Duodenal mucosa (tissue), 2 donors: ENCODE data around the gene RSAD1.
"Not testable (repeated sequence)": the region's sequence is repeated elsewhere in the genome, so short reads cannot be mapped to it uniquely, and the experiment has no call there.

ENCODE experiments used
- H3K27ac ChIP-seq: one replicate; pipeline ENCODE4 v1.7.0; 2013; ENCODE audit warnings: low read depth, low read length
- H3K27me3 ChIP-seq, 2 donors: one replicate each; pipeline ENCODE4 v1.7.0; 2013; ENCODE audit warnings: low read length in 2 of 2, control low read depth in 1 of 2; ENCODE audit not compliant: insufficient read depth in 2 of 2, control insufficient read depth in 1 of 2
- H3K36me3 ChIP-seq, 2 donors: one replicate each; pipeline ENCODE4 v1.7.0; 2013; ENCODE audit warnings: low read length in 2 of 2, control low read depth in 1 of 2; ENCODE audit not compliant: insufficient read depth in 2 of 2, control insufficient read depth in 1 of 2
- H3K4me1 ChIP-seq, 2 donors: one replicate each; pipeline ENCODE4 v1.7.0; 2013; ENCODE audit warnings: low read length in 2 of 2, control low read depth in 1 of 2; ENCODE audit not compliant: insufficient read depth in 2 of 2, control insufficient read depth in 1 of 2
- H3K4me3 ChIP-seq, 2 donors: one replicate each; pipeline ENCODE4 v1.7.0; 2013; ENCODE audit warnings: low read length in 2 of 2, low read depth in 1 of 2
- H3K9ac ChIP-seq, 2 donors: one replicate each; pipeline ENCODE4 v1.7.0; 2013; ENCODE audit warnings: low read length in 2 of 2, low read depth in 1 of 2
- H3K9me3 ChIP-seq, 2 donors: one replicate each; pipeline ENCODE4 v1.7.0; 2013; ENCODE audit warnings: low read length in 2 of 2, control low read depth in 1 of 2; ENCODE audit not compliant: control insufficient read depth in 1 of 2

Gene RSAD1

DNA sequence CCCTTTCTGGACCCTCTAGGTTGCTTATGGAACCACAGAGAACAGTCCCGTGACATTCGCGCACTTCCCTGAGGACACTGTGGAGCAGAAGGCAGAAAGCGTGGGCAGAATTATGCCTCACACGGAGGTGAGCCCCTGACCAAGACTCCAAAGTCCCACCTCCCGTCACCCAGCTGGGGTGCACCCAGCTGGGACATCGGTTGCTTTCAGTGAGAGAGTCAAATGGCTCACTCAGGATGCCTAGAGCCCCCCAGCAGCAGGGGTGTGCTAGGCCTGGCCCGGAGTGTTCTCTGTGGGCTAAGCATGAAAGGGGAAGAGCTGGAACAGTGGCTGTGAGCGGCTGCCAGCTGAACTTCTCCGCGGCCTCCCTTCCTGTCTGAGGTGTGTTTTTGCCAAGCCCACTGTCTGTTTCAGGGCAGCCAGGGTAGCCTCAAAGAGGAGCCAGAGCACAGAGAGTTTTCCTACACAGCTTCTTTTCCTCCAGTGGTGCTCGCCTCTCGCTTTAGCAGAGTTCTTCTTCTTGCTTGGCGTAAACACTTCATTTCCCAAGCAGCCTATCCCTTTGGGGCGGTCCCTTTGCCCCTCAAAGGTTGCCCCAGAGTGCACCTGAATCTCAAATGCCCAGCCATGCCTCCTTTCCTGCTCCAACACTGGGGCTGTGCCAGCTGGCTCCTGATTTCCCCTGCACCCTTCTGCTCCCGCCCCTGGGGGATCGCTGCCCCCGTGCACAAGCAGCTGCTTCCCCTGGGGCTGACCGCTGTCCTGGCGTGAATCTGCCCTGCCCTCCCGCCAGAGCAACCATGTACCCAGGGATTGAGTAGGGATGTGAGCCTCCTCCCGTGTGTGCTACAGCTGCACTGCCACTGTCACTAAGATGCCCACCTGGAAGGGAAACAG is 7.4 kb upstream of the RSAD1 start:
- no peak overlapping the region for H3K9ac ChIP-seq
- peaks cover 25 to 29% of the 10 kb centered on the region in 2 donors for H3K4me1 ChIP-seq
- peaks cover 7 to 9% of the 10 kb centered on the region in 2 donors for H3K27me3 ChIP-seq
- H3K4me3 ChIP-seq, result no peak overlapping the region
- H3K9me3 ChIP-seq, result no peaks in the 10 kb centered on the region
- H3K36me3 ChIP-seq, result peaks cover 11 to 25% of the 10 kb centered on the region in 2 donors
- H3K27ac ChIP-seq, result no peak overlapping the region

DNA sequence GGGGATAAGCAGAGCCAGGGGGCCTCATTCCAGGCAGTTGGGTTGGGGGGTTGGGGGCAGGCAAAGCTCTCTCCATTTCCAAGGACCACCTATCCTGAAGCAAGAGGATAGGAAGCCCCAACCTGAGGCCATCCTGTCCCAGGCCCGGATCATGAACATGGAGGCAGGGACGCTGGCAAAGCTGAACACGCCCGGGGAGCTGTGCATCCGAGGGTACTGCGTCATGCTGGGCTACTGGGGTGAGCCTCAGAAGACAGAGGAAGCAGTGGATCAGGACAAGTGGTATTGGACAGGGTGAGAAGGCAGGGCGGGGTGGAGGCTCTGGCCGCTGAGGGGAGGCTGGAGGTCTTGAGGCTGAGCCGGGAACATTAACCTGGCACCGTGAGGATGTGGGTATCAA is 6.4 kb upstream of the RSAD1 start:
- Histone ChIP-seq H3K27ac (no peak overlapping the region), H3K9me3 (no peaks in the 10 kb centered on the region), H3K36me3 (peaks cover 11 to 25% of the 10 kb centered on the region in 2 donors), H3K27me3 (peaks cover 7 to 9% of the 10 kb centered on the region in 2 donors), H3K9ac (no peak overlapping the region), H3K4me3 (no peak overlapping the region), H3K4me1 (peaks cover 18 to 19% of the 10 kb centered on the region in 2 donors)

GRCh38 chr17:50472761-50473161 is 5.9 kb upstream of the RSAD1 start:
- not testable (repeated sequence) for H3K9ac ChIP-seq, H3K9me3 ChIP-seq, H3K27me3 ChIP-seq, H3K4me3 ChIP-seq, H3K27ac ChIP-seq
- peaks cover 11 to 25% of the 10 kb centered on the region in 2 donors for H3K36me3 ChIP-seq
- peaks cover 17 to 19% of the 10 kb centered on the region in 2 donors for H3K4me1 ChIP-seq

DNA sequence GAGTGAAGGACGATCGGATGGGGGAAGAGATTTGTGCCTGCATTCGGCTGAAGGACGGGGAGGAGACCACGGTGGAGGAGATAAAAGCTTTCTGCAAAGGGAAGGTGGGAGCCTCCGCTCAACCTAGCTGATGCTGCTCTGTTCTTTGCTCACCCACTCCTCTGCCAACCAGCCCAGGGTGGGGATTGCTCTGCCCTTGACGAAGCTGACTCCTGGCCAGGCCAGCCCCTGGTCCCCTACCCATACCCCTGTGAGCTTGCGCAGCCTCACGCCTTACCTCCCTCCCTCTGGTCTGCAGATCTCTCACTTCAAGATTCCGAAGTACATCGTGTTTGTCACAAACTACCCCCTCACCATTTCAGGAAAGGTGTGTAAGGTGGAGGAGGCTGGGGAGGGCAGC is 4.8 kb upstream of the RSAD1 start:
- H3K27me3 ChIP-seq, result no peaks in the 10 kb centered on the region
- no peak overlapping the region for H3K9ac ChIP-seq
- H3K4me3 ChIP-seq, result no peak overlapping the region
- no peak overlapping the region for H3K27ac ChIP-seq
- H3K36me3 ChIP-seq, result peaks cover 11 to 25% of the 10 kb centered on the region in 2 donors
- H3K4me1 ChIP-seq, result peaks cover 20 to 24% of the 10 kb centered on the region in 2 donors
- H3K9me3 ChIP-seq, result no peaks in the 10 kb centered on the region

DNA sequence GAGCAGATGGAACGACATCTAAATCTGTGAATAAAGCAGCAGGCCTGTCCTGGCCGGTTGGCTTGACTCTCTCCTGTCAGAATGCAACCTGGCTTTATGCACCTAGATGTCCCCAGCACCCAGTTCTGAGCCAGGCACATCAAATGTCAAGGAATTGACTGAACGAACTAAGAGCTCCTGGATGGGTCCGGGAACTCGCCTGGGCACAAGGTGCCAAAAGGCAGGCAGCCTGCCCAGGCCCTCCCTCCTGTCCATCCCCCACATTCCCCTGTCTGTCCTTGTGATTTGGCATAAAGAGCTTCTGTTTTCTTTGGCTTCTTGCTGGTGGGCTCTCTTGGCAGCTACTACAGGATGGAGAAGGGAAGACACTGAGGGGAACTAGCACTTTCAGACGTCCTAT is 4.1 kb upstream of the RSAD1 start:
- Histone ChIP-seq H3K36me3 (peaks cover 11 to 25% of the 10 kb centered on the region in 2 donors), H3K27ac (no peak overlapping the region), H3K4me3 (no peak overlapping the region), H3K27me3 (no peaks in the 10 kb centered on the region), H3K4me1 (peaks cover 19 to 25% of the 10 kb centered on the region in 2 donors), H3K9me3 (no peaks in the 10 kb centered on the region), H3K9ac (no peak overlapping the region)

DNA sequence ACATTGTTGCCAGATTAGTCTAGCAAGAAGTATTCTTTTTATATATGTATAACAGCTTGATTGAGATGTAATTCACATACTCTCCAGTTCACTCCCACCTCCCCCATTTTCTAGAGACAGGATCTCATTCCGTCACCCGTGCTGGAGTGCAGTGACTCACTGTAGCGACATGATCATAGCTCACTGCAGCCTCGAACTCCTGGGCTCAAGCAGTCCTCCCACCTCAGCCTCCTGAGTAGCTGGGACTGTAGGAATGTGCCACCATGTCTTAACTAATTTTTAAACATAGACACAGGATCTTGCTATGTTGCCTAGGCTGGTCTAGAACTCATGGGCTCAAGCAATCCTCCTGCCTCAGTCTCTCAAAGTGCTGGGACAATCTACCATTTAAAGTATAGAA is 3.3 kb upstream of the RSAD1 start:
- H3K4me3 ChIP-seq, result no peak overlapping the region
- H3K36me3 ChIP-seq, result peaks cover 11 to 25% of the 10 kb centered on the region in 2 donors
- no peak overlapping the region for H3K9ac ChIP-seq
- H3K27me3 ChIP-seq, result no peaks in the 10 kb centered on the region
- H3K27ac ChIP-seq, result no peak overlapping the region
- H3K4me1 ChIP-seq, result peaks cover 20 to 24% of the 10 kb centered on the region in 2 donors
- no peaks in the 10 kb centered on the region for H3K9me3 ChIP-seq

DNA sequence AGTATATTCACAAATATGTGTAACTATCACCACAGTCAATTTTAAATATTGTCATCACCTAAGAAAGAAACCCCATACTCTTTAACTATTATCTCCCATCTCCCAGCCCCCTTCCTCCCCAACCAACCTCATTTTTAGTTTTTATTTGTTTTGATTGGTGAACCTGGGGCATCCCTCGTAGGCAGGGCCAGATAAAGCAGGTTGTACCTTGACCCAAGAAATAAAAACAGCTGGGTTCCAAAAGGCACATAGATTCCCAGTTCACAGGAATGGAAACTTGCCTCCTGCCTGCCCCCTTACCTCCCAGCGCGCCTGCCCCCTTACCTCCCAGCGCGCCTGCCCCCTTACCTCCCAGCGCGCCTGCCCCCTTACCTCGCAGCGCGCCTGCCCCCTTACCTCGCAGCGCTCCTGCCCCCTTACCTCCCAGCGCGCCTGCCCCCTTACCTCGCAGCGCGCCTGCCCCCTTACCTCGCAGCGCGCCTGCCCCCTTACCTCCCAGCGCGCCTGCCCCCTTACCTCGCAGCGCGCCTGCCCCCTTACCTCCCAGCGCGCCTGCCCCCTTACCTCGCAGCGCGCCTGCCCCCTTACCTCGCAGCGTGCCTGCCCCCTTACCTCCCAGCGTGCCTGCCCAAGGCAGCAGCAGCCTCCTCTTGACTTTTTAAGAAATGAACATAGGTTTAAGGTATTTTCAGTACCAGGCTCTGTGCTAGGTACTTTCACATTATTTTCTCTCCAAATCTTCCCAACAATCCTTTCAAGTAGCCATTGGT is 2.7 kb upstream of the RSAD1 start:
- Histone ChIP-seq H3K9ac (peak overlapping the region; percentile 14 to 15), H3K36me3 (peaks cover 9 to 23% of the 10 kb centered on the region in 2 donors), H3K4me1 (peaks cover 19 to 20% of the 10 kb centered on the region in 2 donors), H3K4me3 (peak overlapping the region; percentile 51 to 53)
- not testable (repeated sequence) for H3K27me3 ChIP-seq, H3K27ac ChIP-seq, H3K9me3 ChIP-seq

DNA sequence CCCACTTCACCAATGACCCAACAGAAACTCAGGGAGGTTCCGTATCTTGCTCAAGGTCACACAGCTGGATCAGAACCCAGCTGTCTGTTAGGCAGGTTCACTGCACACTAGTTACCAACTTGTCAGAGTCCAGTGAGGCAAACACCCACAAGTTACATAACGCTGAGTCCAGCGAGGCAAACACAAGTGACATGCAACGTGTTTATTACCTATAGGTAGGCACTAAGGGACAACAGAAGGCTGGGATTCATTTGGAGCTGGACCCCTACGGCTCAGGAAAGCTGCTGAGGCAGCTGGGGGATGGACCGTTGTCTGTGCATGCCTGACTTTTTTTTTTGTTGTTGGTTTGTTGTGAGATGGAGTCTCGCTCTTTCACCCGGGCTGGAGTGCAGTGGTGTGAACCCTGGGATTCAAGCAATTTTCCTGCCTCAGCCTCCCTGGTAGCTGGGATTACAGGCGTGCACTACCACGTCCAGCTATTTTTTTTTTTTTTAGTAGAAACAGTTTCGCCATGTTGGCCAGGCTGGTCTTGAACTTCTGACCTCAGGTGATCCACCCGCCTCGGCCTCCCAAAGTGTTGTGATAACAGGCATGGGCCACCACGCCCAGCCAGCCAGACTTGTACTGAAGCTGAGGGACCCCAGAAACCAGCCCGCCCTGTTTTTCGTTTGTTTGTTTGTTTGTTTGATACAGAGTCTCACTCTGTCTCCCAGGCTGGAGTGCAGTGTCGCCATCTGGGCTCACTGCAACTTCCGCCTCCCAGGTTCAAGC is 1.9 kb upstream of the RSAD1 start:
- H3K27ac ChIP-seq, result no peak overlapping the region
- peak overlapping the region; percentile 14 to 15 for H3K9ac ChIP-seq
- H3K36me3 ChIP-seq, result peaks cover 6 to 16% of the 10 kb centered on the region in 2 donors
- no peaks in the 10 kb centered on the region for H3K9me3 ChIP-seq
- H3K4me3 ChIP-seq, result peak overlapping the region; percentile 51 to 53
- no peaks in the 10 kb centered on the region for H3K27me3 ChIP-seq
- peaks cover 19 to 20% of the 10 kb centered on the region in 2 donors for H3K4me1 ChIP-seq

DNA sequence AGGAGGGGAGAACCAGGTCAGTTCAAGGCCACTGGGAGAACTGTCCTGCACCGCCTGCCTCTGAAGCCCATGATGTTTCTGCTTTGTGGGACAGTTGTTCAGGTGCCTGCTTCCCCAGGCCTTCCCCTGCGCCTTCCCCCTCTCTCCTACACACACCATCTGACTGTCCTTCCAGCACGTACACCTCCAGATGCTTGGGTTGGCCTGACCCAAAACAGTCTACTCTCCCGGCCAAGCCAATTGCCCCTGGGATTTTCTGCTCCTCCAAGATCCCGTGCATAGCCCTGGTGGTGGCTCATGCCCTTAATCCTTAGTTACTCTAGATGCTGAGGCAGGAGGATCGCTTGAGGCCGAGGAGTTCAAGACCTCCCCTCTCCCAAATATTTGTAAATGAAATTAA is 684 bp upstream of the RSAD1 start:
- Histone ChIP-seq H3K4me3 (peak overlapping the region; percentile 72 to 77), H3K9me3 (no peaks in the 10 kb centered on the region), H3K9ac (peak overlapping the region; percentile 52 to 59), H3K27ac (no peak overlapping the region), H3K27me3 (no peaks in the 10 kb centered on the region), H3K4me1 (peaks cover 24 to 28% of the 10 kb centered on the region in 2 donors), H3K36me3 (peaks cover 2 to 12% of the 10 kb centered on the region in 2 donors)
